ENCODE results near the gene DGKI. TPM values are rescaled to one million over a fixed set of nuclear protein-coding genes. Genes with fewer than 3 reads are reported as not detected.

The DGKI gene
- total and polyA plus RNA-seq, 9 of the 15 experiments (the other 6 are each of a cell fraction or from before 2014, with no cell fraction given): 0.11 to 0.54 (median 0.15) TPM; not detected in 5

- intact Hi-C loops (cut with micrococcal nuclease) (no loop called here), in situ Hi-C loops (cut with MboI) (no loop called here)
- BruUV-seq (replicated peaks): no TSS peak
- ATAC-seq (no peak), FAIRE-seq (no peak), DNase-seq (ENCODE audit: extremely low read depth in 1 of 4, low spot score in 3 of 4) (no peak)
- Histone ChIP-seq H3K79me2 (ENCODE audit: control insufficient read depth, insufficient read depth, low read length) (no peaks in the 10 kb centered on the region), H3K27ac (ENCODE audit: extremely low read depth, low read depth, low read length) (no peak overlapping the region), H4K20me1 (replicated peaks; ENCODE audit: control insufficient read depth, insufficient read depth, low read length) (no peaks in the 10 kb centered on the region), H3K9me3 (replicated peaks; ENCODE audit: control insufficient read depth, insufficient read depth, low read depth, low read length) (no peaks in the 10 kb centered on the region), H3K4me2 (ENCODE audit: insufficient read depth, low read length) (no peak overlapping the region), H3K4me3 (no peak overlapping the region), H3K9me1 (ENCODE audit: control insufficient read depth, insufficient read depth, low read length) (no peaks in the 10 kb centered on the region), H2AFZ (ENCODE audit: low read depth, low read length) (no peak overlapping the region), H3K36me3 (ENCODE audit: control insufficient read depth, insufficient read depth, low read length) (no peaks in the 10 kb centered on the region), H3K27me3 (ENCODE audit: control insufficient read depth in 2 of 2, insufficient read depth in 2 of 2, low read length in 2 of 2) (no peaks in the 10 kb centered on the region), H3K4me1 (replicated peaks in 1 of 2; ENCODE audit: control insufficient read depth in 2 of 2, insufficient read depth in 2 of 2, low read length in 2 of 2) (no peaks in the 10 kb centered on the region), H3K9ac (ENCODE audit: insufficient read depth in 1 of 2, low read depth in 2 of 2, low read length in 2 of 2) (no peak overlapping the region)
- WGBS (ENCODE audit: insufficient coverage, low coverage, missing lambda C conversion rate): 0% methylated on average over 2 of the region's 2 CpGs
- CTCF ChIA-PET (ENCODE audit: low intra/inter-chr PET ratio): interaction anchor here (0.6 kb wide), 1 partner anchor 1025 kb away, joined by 5 read pairs; no protein-coding TSS in a partner anchor
- POLR2A ChIA-PET: no interaction called here
- TF ChIP-seq NFE2 (IDR thresholded peaks at IDR 0.05; ENCODE audit: low read depth): no peak
- no peak for TF ChIP-seq SPI1 (IDR thresholded peaks at IDR 0.05; ENCODE audit: borderline replicate concordance, low read depth, low read length)
- no peak for TF ChIP-seq HDAC8 (tag; IDR thresholded peaks at IDR 0.05)
- TF ChIP-seq ADNP (tag; IDR thresholded peaks at IDR 0.05): no peak
- no peak for TF ChIP-seq BRCA1 (IDR thresholded peaks at IDR 0.05)
- TF ChIP-seq BRCA1 (CRISPR knock-in tag; IDR thresholded peaks at IDR 0.05): no peak
- no peak for TF ChIP-seq JUNB (CRISPR knock-in tag; conservative IDR thresholded peaks at IDR 0.05)
- TF ChIP-seq KAT8 (IDR thresholded peaks at IDR 0.05; ENCODE audit: low read depth): no peak
- no peak for TF ChIP-seq ZBTB1 (CRISPR knock-in tag; IDR thresholded peaks at IDR 0.05; ENCODE audit: borderline replicate concordance, low read depth)
- TF ChIP-seq, protein P1, sequence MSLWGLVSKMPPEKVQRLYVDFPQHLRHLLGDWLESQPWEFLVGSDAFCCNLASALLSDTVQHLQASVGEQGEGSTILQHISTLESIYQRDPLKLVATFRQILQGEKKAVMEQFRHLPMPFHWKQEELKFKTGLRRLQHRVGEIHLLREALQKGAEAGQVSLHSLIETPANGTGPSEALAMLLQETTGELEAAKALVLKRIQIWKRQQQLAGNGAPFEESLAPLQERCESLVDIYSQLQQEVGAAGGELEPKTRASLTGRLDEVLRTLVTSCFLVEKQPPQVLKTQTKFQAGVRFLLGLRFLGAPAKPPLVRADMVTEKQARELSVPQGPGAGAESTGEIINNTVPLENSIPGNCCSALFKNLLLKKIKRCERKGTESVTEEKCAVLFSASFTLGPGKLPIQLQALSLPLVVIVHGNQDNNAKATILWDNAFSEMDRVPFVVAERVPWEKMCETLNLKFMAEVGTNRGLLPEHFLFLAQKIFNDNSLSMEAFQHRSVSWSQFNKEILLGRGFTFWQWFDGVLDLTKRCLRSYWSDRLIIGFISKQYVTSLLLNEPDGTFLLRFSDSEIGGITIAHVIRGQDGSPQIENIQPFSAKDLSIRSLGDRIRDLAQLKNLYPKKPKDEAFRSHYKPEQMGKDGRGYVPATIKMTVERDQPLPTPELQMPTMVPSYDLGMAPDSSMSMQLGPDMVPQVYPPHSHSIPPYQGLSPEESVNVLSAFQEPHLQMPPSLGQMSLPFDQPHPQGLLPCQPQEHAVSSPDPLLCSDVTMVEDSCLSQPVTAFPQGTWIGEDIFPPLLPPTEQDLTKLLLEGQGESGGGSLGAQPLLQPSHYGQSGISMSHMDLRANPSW (CRISPR knock-in tag; IDR thresholded peaks at IDR 0.05): no peak
- no peak for TF ChIP-seq HDGF (IDR thresholded peaks at IDR 0.05)
These were observed 403.2 kb downstream of the DGKI start for GRCh38 chr7:137443616-137444015.
